Karpas-422 (cell line): Measurements from ENCODE around the gene DVL1. TPM values are rescaled to one million over a fixed set of nuclear protein-coding genes. Genes with fewer than 3 reads are reported as not detected.

Source experiments
- DNase-seq: peaks from one replicate; pipeline ENCODE4 v3.0.0-alpha.2; 2015
- H2AFZ ChIP-seq: fragments of 200-600 bp; sonication (generic); 2 replicates; pipeline ENCODE4 v1.6.1; 2014; ENCODE audit warnings: antibody characterized with exemption, low read length, mixed read lengths
- H3K27ac ChIP-seq: fragments of 200-600 bp; sonication (generic); 2 replicates; pipeline ENCODE4 v1.5.1; 2014; ENCODE audit warnings: mild to moderate bottlenecking, low read length, moderate library complexity
- H3K27me3 ChIP-seq: fragments of 200-600 bp; sonication (generic); 2 replicates; pipeline ENCODE4 v1.6.1; 2014; ENCODE audit warnings: low read length, mixed read lengths
- H3K36me3 ChIP-seq: fragments of 200-600 bp; sonication (generic); 2 replicates; pipeline ENCODE4 v1.6.1; 2014; ENCODE audit warnings: low read length, mixed read lengths; ENCODE audit not compliant: insufficient read depth
- H3K4me1 ChIP-seq: fragments of 200-600 bp; sonication (generic); 2 replicates; pipeline ENCODE4 v1.6.1; 2014; ENCODE audit warnings: mild to moderate bottlenecking, low read length, mixed read lengths
- H3K4me2 ChIP-seq: fragments of 200-600 bp; sonication (generic); 2 replicates; pipeline ENCODE4 v1.6.1; 2014; ENCODE audit warnings: low read length, low read depth, mild to moderate bottlenecking; ENCODE audit not compliant: poor library complexity, severe bottlenecking
- H3K4me3 ChIP-seq: fragments of 200-600 bp; sonication (generic); 2 replicates; pipeline ENCODE4 v1.5.1; 2014; ENCODE audit warnings: mild to moderate bottlenecking, antibody characterized with exemption, low read length, mixed read lengths
- H3K79me2 ChIP-seq: fragments of 200-600 bp; sonication (generic); 2 replicates; pipeline ENCODE4 v1.6.1; 2014; ENCODE audit warnings: mild to moderate bottlenecking, low read length, mixed read lengths
- H3K9ac ChIP-seq: fragments of 200-600 bp; sonication (generic); 2 replicates; pipeline ENCODE4 v1.6.0; 2014; ENCODE audit warnings: low read length
- H3K9me2 ChIP-seq: fragments of 200-600 bp; sonication (generic), shearing (Covaris generic); replicated peaks from 2 replicates; pipeline ENCODE4 v1.6.0; 2014; ENCODE audit warnings: mild to moderate bottlenecking, low read length, moderate library complexity; ENCODE audit not compliant: insufficient read depth
- H3K9me3 ChIP-seq: fragments of 300-700, 200-600 bp; sonication (generic); 2 replicates; pipeline ENCODE4 v1.6.1; 2014; ENCODE audit warnings: low read length, mixed read lengths
- H4K20me1 ChIP-seq: fragments of 200-600 bp; sonication (generic); 2 replicates; pipeline ENCODE4 v1.6.1; 2014; ENCODE audit warnings: mild to moderate bottlenecking, antibody characterized with exemption, low read length, low read depth; ENCODE audit not compliant: insufficient read depth
- total RNA-seq: library from RNA; depleted of rRNA; stranded (reverse); fragments of >200 nt; shearing (Covaris generic); gene quantifications from 2 replicates; pipeline ENCODE4 v1.2.3, GENCODE V29; 2014; ENCODE audit warnings: low replicate concordance

DVL1 gene
- total RNA-seq, 1 experiment from 2014 or later, result 36.0 TPM

- Histone ChIP-seq H4K20me1 (peaks cover 12% of the 10 kb centered on the region; the same call in 1 of the 2 replicates), H3K27me3 (no peaks in the 10 kb centered on the region), H3K4me1 (peaks cover 33% of the 10 kb centered on the region), H3K4me3 (peak overlapping the region; percentile 85), H3K4me2 (peak overlapping the region; percentile 94), H3K9me2 (no peaks in the 10 kb centered on the region), H3K79me2 (peaks cover 40% of the 10 kb centered on the region), H3K27ac (peak overlapping the region; percentile 97), H3K9me3 (no peaks in the 10 kb centered on the region), H3K9ac (peak overlapping the region; percentile 97), H2AFZ (no peak overlapping the region), H3K36me3 (no peaks in the 10 kb centered on the region)
- peak; percentile 61 for DNase-seq
Measured at GRCh38 chr1:1304331-1305299, 44.6 kb downstream of the DVL1 start.

DNA sequence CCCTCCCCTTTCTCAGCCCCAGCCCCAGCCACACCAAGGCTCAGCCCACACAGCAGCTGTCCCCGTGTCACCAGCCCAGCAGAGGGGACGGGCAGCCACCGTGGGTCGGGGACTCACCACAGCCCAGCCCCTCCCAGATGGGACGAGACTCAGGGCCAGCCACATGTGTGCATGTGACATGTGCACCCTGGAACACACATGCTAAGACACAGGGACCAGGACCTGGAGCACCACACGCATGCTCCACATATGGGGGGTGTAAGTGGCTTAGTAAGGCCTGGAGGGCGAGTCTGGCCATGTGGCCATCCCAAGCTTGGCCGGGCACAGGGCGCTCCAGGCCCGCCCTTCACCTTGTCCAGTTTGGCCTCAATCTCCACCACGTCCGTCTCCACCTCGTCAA is 45.5 kb downstream of the DVL1 start:
- Histone ChIP-seq H3K9me3 (no peaks in the 10 kb centered on the region), H3K9ac (peak overlapping the region; percentile 97; the same call in 1 of the 2 replicates), H3K4me1 (peaks cover 30% of the 10 kb centered on the region), H3K4me2 (no peak overlapping the region), H3K9me2 (no peaks in the 10 kb centered on the region), H3K27ac (no peak overlapping the region), H3K36me3 (no peaks in the 10 kb centered on the region), H3K27me3 (no peaks in the 10 kb centered on the region), H3K79me2 (peaks cover 35% of the 10 kb centered on the region), H4K20me1 (peaks cover 13% of the 10 kb centered on the region; the same call in 1 of the 2 replicates), H3K4me3 (no peak overlapping the region), H2AFZ (no peak overlapping the region)
- no peak for DNase-seq

GRCh38 chr1:1302951-1303509 is 46.2 kb downstream of the DVL1 start:
- Histone ChIP-seq H3K4me2 (no peak overlapping the region), H3K79me2 (peaks cover 35% of the 10 kb centered on the region), H4K20me1 (peaks cover 13% of the 10 kb centered on the region; the same call in 1 of the 2 replicates), H3K4me3 (no peak overlapping the region), H3K27me3 (no peaks in the 10 kb centered on the region), H3K4me1 (peaks cover 30% of the 10 kb centered on the region), H2AFZ (no peak overlapping the region), H3K9me2 (no peaks in the 10 kb centered on the region), H3K9me3 (no peaks in the 10 kb centered on the region), H3K27ac (no peak overlapping the region), H3K36me3 (no peaks in the 10 kb centered on the region), H3K9ac (no peak overlapping the region)
- DNase-seq, result no peak

DNA sequence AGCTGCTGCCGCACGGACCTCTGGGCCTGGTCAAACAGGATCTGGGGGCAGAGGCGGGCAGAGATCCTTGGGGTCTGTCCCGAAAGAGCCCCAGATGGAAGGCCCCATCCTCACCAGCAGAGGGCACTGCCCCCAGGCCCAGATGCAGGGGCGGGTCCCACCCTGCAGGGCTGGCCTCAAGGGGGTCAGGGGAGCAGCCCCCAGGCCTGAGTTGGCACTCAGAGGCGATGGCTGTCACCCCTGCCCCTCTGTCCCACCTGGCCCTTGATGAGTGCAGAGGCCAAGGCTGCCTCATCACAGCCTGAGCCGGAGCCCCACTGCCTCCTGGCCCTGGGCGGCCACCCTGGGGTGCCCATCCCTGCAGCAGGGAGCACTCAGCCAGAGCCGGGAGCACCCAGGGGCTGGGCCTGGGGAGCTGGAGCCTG is 47.2 kb downstream of the DVL1 start:
- no peak overlapping the region for H3K4me3 ChIP-seq
- H3K36me3 ChIP-seq, result no peaks in the 10 kb centered on the region
- no peak overlapping the region for H3K4me2 ChIP-seq
- peak; percentile 61 for DNase-seq
- H3K27me3 ChIP-seq, result no peaks in the 10 kb centered on the region
- H3K4me1 ChIP-seq, result peaks cover 30% of the 10 kb centered on the region
- peaks cover 31% of the 10 kb centered on the region for H3K79me2 ChIP-seq
- H3K9me2 ChIP-seq, result no peaks in the 10 kb centered on the region
- H4K20me1 ChIP-seq, result peaks cover 13% of the 10 kb centered on the region; the same call in 1 of the 2 replicates
- H3K27ac ChIP-seq, result no peak overlapping the region
- H2AFZ ChIP-seq, result no peak overlapping the region
- no peak overlapping the region for H3K9ac ChIP-seq
- no peaks in the 10 kb centered on the region for H3K9me3 ChIP-seq

- no peak overlapping the region for H3K4me3 ChIP-seq
- H3K36me3 ChIP-seq, result no peaks in the 10 kb centered on the region
- H3K4me1 ChIP-seq, result peaks cover 16% of the 10 kb centered on the region
- no peak for DNase-seq
- H3K9me2 ChIP-seq, result no peaks in the 10 kb centered on the region
- no peak overlapping the region for H3K9ac ChIP-seq
- H3K27ac ChIP-seq, result no peak overlapping the region
- no peak overlapping the region for H3K4me2 ChIP-seq
- H3K27me3 ChIP-seq, result no peaks in the 10 kb centered on the region
- H4K20me1 ChIP-seq, result peaks cover 13% of the 10 kb centered on the region; the same call in 1 of the 2 replicates
- peaks cover 22% of the 10 kb centered on the region for H3K79me2 ChIP-seq
- no peaks in the 10 kb centered on the region for H3K9me3 ChIP-seq
- no peak overlapping the region for H2AFZ ChIP-seq
Measured at GRCh38 chr1:1300352-1300739, 48.9 kb downstream of the DVL1 start.

DNA sequence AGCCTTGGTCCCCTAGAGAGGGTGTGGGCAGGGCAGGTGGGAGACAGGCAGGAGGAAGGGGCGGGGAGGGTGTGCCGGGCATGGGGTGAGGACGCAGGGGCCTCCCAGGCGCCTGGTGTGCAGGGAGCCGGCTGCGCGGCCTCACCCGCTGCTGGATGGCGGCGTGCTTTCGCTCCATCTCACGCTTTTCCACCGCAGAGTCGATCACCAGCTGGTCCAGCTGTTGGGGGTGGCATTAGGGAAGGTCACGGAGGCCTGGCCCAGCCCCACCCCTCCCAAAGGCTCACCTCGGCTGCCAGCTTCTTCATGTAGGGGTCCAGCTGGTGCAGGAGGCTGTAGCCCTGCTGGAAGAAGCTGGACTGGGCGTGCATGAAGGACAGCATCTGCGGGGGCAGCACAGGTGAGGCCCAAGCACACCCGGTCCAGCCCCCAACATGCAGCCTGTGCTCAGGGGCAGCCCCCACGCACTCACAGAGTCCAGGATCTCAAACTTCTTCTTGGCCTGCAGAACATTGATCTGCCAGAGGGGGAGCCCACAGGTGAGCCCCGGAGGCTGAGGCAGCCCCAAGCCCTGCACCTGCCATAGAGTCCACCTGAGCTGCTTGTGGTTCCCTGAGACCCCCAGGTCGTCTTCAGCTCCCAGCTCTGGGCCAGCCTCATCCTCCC is 49.4 kb downstream of the DVL1 start:
- Histone ChIP-seq H3K4me3 (no peak overlapping the region), H3K36me3 (no peaks in the 10 kb centered on the region), H3K9me3 (no peaks in the 10 kb centered on the region), H3K9me2 (no peaks in the 10 kb centered on the region), H4K20me1 (peaks cover 13% of the 10 kb centered on the region; the same call in 1 of the 2 replicates), H3K79me2 (peaks cover 18% of the 10 kb centered on the region), H3K27me3 (no peaks in the 10 kb centered on the region), H2AFZ (no peak overlapping the region), H3K4me2 (no peak overlapping the region), H3K27ac (no peak overlapping the region), H3K9ac (no peak overlapping the region), H3K4me1 (peaks cover 10% of the 10 kb centered on the region)
- peak; percentile 74 for DNase-seq

DNA sequence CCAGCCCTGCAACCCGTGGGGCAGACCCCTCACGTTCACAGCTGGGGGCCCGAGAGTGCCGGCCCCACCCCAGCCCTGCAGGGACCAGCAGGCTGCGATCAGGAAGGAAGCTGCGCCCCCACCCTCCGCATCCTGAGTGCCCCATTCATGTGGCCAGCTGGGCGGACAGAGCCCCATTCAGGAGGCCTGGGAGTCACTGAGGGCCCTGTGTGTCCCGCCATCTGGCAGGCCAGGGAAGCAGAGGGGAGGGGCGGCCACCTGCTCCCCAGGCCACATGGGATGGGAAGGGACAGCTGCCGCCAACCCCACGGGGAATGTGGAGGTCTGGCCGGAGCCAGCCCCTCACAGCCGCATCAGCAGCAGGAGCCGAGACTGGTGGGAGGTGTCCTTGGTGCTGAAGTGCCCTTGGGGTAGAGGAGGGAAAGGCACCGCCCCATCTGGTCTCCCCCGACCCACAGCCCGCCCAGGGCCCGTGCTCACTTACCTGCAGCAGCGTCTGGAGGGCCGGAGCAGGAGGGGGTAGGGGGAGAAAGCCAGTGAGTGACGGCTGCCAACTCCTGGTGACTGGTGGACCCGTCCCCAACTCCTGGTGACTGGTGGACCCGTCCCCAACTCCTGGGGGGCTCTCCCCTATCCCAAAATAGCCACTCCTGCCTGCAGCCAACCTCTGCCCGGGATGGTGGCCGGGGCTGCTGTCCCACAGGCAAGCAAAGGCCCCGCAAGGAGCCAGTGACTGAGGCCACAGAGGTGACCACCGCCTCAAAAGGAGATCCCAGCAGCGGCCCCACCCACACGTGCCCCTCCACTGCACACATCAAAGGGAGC is 50.1 kb downstream of the DVL1 start:
- H4K20me1 ChIP-seq, result peaks cover 13% of the 10 kb centered on the region; the same call in 1 of the 2 replicates
- peaks cover 10% of the 10 kb centered on the region for H3K79me2 ChIP-seq
- no peak overlapping the region for H3K4me3 ChIP-seq
- no peak overlapping the region for H3K4me2 ChIP-seq
- no peak overlapping the region for H3K9ac ChIP-seq
- H3K9me3 ChIP-seq, result no peaks in the 10 kb centered on the region
- H2AFZ ChIP-seq, result no peak overlapping the region
- H3K27ac ChIP-seq, result no peak overlapping the region
- H3K36me3 ChIP-seq, result no peaks in the 10 kb centered on the region
- no peaks in the 10 kb centered on the region for H3K27me3 ChIP-seq
- H3K9me2 ChIP-seq, result no peaks in the 10 kb centered on the region
- H3K4me1 ChIP-seq, result peaks cover 3% of the 10 kb centered on the region
- peak; percentile 73 for DNase-seq
